ENCODE data around the gene EFNA1. TPM values are rescaled to one million over a fixed set of nuclear protein-coding genes. Genes with fewer than 3 reads are reported as not detected.
"Not testable (repeated sequence)": the region's sequence is repeated elsewhere in the genome, so short reads cannot be mapped to it uniquely, and the experiment has no call there.

The EFNA1 gene
- total RNA-seq, 1 donor from 2014 or later, result 3.1 TPM

DNA sequence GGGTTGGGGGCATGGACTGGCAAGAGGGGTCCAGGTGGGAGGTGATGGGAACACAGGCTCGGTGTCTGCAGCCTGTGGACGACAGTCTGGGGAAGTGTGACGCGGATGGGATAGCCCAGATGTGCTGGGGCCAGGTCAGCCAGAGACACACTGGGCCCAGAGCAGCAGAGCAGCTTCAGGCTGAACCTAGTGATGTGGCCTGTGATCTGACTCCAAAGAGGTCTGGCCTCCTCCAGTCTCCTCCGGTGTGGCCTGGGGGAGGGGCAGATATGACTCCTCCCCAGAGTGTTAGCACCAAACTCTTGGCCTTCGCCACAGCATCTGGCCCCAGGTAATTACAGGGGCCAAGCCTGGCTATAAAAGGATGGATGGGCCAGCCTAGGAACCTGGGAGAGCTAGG is 35.5 kb upstream of the EFNA1 start:
- DNase-seq (ENCODE audit: low spot score), result no peak

- no peak for DNase-seq (ENCODE audit: low spot score)
Observed at GRCh38 chr1:155092641-155093040, 35.0 kb upstream of the EFNA1 start.

DNA sequence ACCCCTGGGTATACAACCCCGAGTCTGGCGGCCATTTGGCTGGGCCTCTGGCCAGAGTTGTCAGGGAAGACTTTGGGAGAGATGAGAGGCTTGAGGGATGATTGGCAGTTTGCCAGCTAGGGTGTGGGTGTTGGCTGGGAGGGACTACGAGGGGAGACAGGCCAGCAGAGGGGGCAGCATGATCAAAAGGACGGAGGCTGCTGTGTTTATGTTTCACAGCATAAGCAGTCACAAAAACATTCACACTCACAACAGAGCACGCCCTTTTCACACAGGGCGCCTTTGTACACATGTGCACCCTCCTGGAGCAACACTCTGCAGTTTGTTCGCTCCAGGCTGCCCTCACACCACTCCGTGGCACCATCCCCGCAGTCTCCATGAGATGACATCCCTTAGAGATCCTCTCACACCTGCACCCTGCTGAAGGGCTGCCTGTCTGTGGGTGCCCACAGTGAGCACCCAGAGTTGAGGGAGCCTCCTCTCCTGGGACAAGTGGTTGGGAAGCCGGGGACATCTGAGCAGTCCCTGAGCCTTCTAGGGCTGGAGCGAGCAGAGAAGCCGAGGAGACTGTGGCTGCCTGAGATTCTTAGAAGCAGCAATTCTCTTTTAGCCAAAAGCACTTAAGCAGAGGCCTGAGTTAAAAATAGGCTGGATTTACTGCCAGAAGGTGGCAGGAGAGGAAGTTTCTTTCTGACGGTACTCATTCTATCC is 33.6 kb upstream of the EFNA1 start:
- DNase-seq (ENCODE audit: low spot score), result peak; percentile 91

GRCh38 chr1:155094622-155094948 is 33.1 kb upstream of the EFNA1 start:
- no peak for DNase-seq (ENCODE audit: low spot score)

DNA sequence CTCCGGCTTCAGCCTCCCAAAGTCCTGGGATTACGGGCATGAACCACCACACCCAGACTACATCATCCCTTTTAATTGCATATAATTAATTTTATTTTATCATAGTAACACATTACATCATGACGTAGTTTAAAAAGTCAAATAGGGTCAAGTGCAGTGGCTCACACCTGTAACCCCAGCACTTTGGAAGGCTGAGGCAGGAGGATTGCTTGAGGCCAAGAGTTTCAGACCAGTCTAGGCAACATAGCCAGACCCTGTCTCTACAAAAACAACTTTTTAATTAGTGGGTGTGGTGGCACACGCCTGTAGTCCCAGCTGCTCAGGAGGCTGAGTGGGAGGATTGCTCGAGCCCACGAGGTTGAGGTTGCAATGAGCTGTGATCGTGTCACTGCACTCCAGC is 28.3 kb upstream of the EFNA1 start:
- DNase-seq (ENCODE audit: low spot score), result no peak

DNA sequence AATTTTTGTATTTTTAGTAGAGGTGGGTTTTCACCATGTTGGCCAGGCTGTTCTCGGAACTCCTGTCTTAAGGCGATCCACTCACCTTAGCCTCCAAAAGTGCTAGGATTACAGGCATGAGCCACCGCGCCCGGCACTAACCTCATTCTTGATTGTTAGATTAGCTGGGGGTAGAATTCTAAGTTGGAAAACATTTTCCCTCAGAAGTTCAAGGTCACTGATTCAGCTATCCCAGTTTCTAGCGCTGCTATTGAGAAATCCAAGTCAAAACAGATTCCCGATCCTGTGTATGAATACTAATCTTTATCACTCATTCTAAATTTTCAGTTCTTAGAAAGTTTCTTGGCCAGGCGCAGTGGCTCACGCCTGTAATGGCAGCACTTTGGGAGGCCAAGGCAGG is 24.4 kb upstream of the EFNA1 start:
- no peak for DNase-seq (ENCODE audit: low spot score)

- DNase-seq (ENCODE audit: low spot score), result no peak
Observed at GRCh38 chr1:155104605-155105534, 22.8 kb upstream of the EFNA1 start.

DNA sequence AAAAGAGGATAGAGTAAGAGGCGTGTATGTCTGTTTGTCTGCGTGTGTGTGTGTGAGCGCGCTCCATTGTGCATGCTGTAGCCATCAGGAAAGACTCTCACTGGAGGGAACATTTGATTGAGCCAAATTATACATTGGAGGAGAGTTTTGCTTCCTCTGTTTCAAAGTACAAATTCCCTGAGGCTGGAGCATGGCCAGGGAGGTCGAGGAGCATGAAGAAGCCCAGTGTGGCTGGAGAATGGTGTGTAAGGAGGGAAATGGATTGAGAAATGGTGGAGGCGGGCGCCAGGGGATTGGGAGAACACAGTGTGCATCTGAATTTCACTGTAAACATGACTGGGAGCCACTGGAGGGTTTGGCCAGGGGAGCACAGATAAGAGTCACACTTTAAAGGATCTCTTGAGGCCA is 22.1 kb upstream of the EFNA1 start:
- DNase-seq (ENCODE audit: low spot score), result no peak

DNA sequence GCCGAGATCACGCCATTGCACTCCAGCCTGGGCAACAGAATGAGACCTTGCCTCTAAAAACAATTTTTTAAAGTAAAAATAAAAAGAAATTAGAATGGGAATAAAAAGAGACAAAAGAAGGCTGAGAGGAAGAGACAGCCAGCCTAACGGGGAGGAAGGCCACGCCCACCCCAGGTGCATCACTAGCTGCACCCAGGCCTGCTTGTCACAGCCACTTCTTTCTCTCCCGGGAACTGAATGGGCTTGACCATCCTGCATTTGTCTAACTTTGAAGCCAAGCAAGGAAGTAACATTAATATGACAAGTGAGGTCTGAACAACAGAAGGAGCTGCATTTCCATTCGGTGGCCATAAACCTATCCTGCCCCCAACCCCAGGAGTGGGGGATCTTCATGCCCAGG is 20.8 kb upstream of the EFNA1 start:
- DNase-seq (ENCODE audit: low spot score), result no peak

DNA sequence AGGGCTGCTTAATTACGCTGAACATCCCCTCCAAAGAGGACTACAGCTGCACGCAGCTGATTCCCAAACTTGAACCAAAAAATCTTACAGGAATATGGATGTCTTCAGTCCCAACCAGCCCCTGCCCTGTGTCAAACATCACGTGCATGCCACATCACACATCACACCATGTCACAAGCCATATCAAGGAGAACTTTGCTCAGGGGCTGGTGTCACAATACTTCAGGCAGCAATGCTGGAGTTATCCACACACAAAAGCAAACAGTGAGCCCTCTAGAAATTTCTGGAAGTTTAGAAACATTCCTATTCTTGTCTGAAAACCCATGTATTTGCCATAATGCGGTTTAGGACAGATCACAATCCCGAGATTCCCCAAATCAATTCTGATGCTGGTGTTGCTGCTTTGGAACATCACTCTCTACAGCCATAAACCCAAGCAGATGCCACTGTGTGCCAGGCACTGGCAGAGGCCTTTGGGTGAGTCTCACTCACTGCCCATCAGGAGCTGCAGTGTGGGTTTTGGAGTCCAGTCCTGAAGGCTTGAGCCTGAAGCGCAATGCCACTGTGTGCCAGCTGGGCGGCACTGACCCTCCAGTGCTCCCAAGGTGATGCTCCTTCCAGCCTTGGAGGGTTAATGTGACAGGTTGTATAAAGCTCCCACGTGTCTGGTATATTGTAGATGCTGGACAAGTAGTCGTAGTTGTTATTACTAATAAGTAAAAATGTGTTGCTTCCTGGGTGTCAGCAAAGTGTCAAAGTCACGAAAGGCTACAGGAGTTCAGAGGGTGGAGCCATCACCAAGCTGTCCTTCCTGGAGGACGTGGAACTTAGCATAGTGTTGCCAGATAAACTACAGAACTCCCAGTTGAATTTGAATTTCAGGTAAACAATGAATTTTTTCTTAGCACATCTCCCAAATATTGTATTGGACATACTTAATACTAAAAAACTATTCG is 20.1 kb upstream of the EFNA1 start:
- no peak for DNase-seq (ENCODE audit: low spot score)

GRCh38 chr1:155108296-155108695 is 19.4 kb upstream of the EFNA1 start:
- no peak for DNase-seq (ENCODE audit: low spot score)

GRCh38 chr1:155110381-155110780 is 17.3 kb upstream of the EFNA1 start:
- DNase-seq (ENCODE audit: low spot score), result no peak

- no peak for DNase-seq (ENCODE audit: low spot score)
Observed at GRCh38 chr1:155110826-155111225, 16.9 kb upstream of the EFNA1 start.

GRCh38 chr1:155113450-155113980 is 14.2 kb upstream of the EFNA1 start:
- DNase-seq (ENCODE audit: low spot score), result peak; percentile 22

GRCh38 chr1:155116113-155116764 is 11.4 kb upstream of the EFNA1 start:
- no peak for DNase-seq (ENCODE audit: low spot score)

DNA sequence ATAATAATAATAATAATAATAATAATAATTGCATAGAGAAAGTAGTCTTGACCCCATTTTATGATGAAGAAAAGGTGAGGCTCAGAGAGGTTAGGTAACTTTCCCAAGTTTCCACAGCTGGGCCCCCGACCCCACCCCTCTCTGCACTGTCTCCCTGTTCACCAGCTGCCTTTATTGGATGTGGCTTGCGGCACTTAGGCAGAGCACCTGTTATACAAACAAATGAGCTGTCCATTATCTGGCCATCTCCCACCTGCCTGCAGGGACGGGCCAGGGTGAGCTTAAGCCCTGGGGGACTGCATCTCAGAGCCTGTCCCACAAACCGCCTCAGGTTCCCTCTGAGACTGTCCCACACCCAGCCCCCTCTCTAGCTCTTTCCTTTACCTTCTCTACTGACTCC is 10.1 kb upstream of the EFNA1 start:
- no peak for DNase-seq (ENCODE audit: low spot score)

DNA sequence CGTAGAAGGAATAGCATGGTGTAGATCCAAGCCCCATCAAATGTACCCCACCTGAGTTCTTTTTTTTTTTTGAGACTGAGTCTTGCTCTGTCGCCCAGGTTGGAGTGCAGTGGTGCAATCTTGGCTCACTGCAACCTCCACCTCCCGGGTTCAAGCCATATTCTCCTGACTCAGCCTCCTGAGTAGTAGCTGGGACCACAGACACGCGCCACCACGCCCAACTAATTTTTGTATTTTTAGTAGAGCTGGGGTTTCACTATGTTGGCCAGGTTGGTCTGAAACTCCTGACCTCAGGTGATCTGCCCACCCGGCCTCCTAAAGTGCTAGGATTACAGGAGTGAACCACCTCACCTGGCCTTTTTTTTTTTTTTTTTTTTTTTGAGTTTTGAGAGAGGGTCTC is 9.6 kb upstream of the EFNA1 start:
- DNase-seq (ENCODE audit: low spot score), result not testable (repeated sequence)

DNA sequence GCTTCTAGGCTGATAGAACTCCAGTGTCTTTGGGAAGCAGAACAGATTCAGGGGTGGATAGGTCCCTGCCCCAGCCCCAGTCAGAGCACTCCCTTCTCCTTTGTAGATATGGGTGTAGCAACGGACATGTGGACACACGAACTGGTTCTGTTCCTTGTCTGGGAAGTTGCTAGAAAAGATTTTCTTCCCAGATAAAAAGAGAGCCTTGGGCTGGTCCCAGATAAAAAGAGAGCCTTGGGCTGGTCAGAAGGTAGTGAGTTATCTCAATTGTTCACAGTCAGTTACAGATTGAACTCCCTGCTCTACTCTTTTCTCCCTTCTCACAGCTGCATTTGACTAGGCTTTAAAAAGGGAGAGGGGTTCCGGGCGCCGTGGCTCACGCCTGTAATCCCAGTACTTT is 7.4 kb upstream of the EFNA1 start:
- DNase-seq (ENCODE audit: low spot score), result peak; percentile 49

DNA sequence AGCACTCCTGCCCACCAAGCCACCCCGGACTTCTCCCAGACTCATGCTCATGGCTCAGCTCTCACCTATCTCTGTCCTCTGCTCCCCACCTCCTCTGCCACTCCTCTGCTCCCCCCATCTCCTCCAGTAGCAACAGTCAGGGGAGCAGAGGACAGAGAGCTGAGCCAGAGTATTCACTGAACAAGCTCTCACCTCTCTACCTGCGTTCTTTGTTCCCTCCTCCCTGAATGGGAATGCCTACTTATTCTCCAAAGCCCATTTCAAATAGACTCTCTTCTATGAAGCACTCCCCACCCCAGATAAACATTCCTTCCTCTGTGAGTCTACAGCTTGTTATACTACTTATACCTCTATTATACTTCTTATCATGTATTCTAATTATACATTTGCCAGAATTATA is 6.4 kb upstream of the EFNA1 start:
- DNase-seq (ENCODE audit: low spot score), result no peak

DNA sequence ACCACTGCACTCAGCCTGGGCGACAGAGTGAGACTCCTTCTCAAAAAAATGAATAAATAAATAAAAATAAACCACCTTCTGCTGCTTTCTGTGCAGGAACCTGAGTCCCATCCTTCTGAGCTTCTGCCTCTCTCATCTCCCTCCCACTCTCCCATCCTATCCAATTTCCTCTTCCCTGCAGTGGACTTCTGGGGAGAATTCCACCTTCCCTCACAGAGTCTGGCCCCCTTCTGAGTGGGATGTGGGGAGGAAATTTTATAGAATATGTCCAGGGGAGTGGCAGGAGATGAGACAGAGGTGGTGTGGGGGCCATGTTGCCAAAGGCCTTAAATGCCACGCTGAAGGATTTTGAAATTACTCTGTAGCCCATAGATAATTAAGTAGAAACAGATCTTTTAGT is 5.4 kb upstream of the EFNA1 start:
- no peak for DNase-seq (ENCODE audit: low spot score)

DNA sequence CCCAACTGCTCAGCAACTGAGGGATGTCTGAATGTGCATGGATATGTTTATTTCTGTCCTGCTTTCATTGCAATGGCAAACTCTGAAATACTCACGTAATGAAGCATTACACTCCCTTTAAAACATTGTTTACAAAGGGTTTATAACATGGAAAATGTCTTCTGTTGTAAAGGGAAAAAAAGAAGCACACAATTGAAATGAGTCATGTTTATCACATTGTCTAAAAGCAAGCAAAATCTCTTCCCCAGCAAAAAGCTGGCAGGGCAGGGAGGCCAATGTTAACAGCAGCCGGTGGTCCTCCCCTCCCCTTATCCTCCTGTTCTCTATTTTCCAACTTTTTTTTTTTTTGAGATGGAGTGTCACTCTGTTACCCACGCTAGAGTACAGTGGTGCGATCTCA is 3.9 kb upstream of the EFNA1 start:
- DNase-seq (ENCODE audit: low spot score), result no peak

Data from umbilical cord (tissue), 2 donors.